ENCODE measurements around the gene GABRA5.

Gene GABRA5

DNA sequence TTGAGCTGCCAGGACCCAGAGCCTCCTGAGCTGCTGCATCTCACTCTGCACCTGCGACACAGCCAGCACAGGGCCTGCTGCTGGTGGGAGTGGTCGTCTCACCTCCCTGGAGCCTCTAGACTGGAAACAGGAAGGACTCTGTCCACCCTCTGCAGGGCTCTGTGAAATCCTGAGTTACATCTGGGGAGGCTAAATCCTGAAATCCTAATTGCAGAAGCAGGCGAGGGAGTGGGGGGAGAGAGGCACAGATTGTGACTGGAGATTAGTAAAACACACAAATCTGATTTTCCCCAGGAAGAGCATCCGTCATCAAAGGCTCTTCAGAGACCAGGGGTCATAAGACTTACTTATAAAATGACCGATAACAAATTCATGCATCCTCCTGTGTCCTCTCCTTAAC lies 72.5 kb downstream of the GABRA5 start:
- H3K27me3 ChIP-seq (ENCODE audit: insufficient read depth, poor library complexity, severe bottlenecking), result peaks cover 4% of the 10 kb centered on the region

DNA sequence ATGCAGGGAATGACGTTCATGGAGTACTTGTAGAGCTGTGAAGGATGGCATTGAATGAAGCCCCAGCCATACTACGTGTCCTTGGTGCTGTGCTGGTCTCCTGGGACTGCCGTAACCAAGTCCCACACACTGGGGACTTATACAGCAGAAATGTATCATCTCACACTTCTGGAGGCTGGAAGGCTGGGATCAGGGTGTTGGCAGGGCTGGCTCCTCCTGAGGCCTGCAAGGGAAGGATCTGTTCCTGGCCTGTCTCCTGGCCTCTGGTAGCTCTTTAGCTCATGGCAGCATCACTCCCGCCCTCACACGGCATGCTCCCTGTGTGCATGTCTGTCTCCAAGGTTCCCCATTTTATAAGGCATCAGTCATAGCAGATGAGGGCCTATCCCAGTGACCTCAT lies 74.6 kb downstream of the GABRA5 start:
- Histone ChIP-seq H3K27me3 (ENCODE audit: insufficient read depth, poor library complexity, severe bottlenecking) (peaks cover 4% of the 10 kb centered on the region), H3K27ac (ENCODE audit: poor library complexity, severe bottlenecking) (no peak overlapping the region), H3K4me3 (ENCODE audit: severe bottlenecking) (no peak overlapping the region), H3K9me3 (ENCODE audit: severe bottlenecking) (no peaks in the 10 kb centered on the region), H3K4me1 (ENCODE audit: insufficient read depth, poor library complexity, severe bottlenecking) (no peaks in the 10 kb centered on the region), H3K36me3 (ENCODE audit: low read depth) (no peaks in the 10 kb centered on the region)
- TF ChIP-seq, protein P1, sequence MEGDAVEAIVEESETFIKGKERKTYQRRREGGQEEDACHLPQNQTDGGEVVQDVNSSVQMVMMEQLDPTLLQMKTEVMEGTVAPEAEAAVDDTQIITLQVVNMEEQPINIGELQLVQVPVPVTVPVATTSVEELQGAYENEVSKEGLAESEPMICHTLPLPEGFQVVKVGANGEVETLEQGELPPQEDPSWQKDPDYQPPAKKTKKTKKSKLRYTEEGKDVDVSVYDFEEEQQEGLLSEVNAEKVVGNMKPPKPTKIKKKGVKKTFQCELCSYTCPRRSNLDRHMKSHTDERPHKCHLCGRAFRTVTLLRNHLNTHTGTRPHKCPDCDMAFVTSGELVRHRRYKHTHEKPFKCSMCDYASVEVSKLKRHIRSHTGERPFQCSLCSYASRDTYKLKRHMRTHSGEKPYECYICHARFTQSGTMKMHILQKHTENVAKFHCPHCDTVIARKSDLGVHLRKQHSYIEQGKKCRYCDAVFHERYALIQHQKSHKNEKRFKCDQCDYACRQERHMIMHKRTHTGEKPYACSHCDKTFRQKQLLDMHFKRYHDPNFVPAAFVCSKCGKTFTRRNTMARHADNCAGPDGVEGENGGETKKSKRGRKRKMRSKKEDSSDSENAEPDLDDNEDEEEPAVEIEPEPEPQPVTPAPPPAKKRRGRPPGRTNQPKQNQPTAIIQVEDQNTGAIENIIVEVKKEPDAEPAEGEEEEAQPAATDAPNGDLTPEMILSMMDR (IDR thresholded peaks at IDR 0.05; ENCODE audit: poor library complexity, severe bottlenecking), result no peak
- no peak for ATAC-seq (ENCODE audit: low read depth)
- DNase-seq (ENCODE audit: low spot score), result no peak

More for the DNA sequence above, 72.5 kb downstream of the GABRA5 start:
- TF ChIP-seq, protein P1 (IDR thresholded peaks at IDR 0.05; ENCODE audit: poor library complexity, severe bottlenecking), result no peak
- Histone ChIP-seq H3K27ac (ENCODE audit: poor library complexity, severe bottlenecking) (no peak overlapping the region), H3K4me3 (ENCODE audit: severe bottlenecking) (no peak overlapping the region), H3K4me1 (ENCODE audit: insufficient read depth, poor library complexity, severe bottlenecking) (no peaks in the 10 kb centered on the region), H3K36me3 (ENCODE audit: low read depth) (no peaks in the 10 kb centered on the region), H3K9me3 (ENCODE audit: severe bottlenecking) (no peaks in the 10 kb centered on the region)
- ATAC-seq (ENCODE audit: low read depth) (no peak), DNase-seq (ENCODE audit: low spot score) (no peak)

DNA sequence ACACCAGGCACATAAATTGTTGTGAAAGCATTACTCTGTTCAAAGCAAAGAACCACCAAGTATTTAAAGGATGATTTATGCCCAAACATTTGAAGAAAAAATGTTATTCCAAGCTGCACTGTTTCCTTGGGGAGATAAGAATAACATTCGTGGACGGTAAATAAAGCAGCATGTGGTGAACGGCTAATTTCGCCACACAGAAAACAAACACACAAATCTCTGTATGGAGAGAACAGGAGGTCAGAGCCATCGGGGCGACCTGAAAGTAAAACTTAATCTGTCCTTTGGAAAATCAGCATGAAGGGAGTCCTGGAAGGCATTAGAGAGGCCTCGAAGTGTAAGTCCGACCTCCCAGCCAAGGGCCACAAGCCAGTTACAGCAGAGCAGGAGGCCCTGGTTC lies 77.0 kb downstream of the GABRA5 start:
- TF ChIP-seq, protein P1 (IDR thresholded peaks at IDR 0.05; ENCODE audit: poor library complexity, severe bottlenecking), result no peak
- no peak for ATAC-seq (ENCODE audit: low read depth)
- peaks cover 9% of the 10 kb centered on the region for H3K27me3 ChIP-seq (ENCODE audit: insufficient read depth, poor library complexity, severe bottlenecking)

DNA sequence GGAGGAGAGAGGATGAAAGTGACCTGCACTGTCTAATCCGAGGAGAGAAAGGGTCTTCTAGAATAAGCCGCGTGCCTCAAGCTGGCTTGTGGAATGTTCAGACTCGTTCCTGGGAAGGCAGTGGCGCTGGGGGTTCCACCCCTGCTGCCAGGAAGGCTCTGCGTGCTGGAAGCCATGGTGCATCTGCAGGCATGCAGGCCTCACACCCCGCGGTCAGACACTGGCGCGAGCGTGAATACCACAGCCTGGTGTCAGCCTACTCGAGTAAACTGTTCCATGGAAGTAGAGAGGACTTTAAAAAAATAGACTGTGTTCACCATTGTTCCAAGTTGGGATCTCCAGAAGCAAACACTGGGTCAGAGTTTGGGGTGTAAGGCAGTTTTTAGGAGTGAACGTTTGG lies 78.2 kb downstream of the GABRA5 start:
- no peaks in the 10 kb centered on the region for H3K36me3 ChIP-seq (ENCODE audit: low read depth)
- no peak for DNase-seq (ENCODE audit: low spot score)

More for the DNA sequence above, 77.0 kb downstream of the GABRA5 start:
- no peaks in the 10 kb centered on the region for H3K36me3 ChIP-seq (ENCODE audit: low read depth)
- H3K9me3 ChIP-seq (ENCODE audit: severe bottlenecking), result no peaks in the 10 kb centered on the region
- no peak for DNase-seq (ENCODE audit: low spot score)
- no peak overlapping the region for H3K27ac ChIP-seq (ENCODE audit: poor library complexity, severe bottlenecking)
- no peak overlapping the region for H3K4me3 ChIP-seq (ENCODE audit: severe bottlenecking)
- H3K4me1 ChIP-seq (ENCODE audit: insufficient read depth, poor library complexity, severe bottlenecking), result no peaks in the 10 kb centered on the region

DNA sequence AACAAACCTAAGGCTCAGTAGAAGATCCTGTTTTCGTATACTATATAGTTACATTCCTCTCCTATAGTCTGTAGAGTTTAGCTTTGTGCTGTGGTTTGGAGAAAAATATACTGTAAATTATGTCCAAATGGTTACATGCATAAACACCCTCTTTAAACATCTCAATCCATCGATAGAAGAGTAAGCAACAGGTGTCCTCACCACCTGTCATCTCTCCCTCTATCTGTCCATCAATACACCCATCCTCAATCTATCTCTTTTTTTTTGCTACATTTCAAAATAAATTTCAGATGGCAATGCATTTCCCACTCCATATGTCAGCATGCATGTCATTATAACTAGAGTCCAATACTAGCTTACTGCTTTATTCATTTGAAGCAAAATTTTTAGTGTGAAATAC lies 83.1 kb downstream of the GABRA5 start:
- H3K36me3 ChIP-seq (ENCODE audit: low read depth), result no peaks in the 10 kb centered on the region
- no peak for DNase-seq (ENCODE audit: low spot score)
- H3K4me3 ChIP-seq (ENCODE audit: severe bottlenecking), result no peak overlapping the region

More for the DNA sequence above, 78.2 kb downstream of the GABRA5 start:
- Histone ChIP-seq H3K9me3 (ENCODE audit: severe bottlenecking) (no peaks in the 10 kb centered on the region), H3K27ac (ENCODE audit: poor library complexity, severe bottlenecking) (no peak overlapping the region), H3K4me3 (ENCODE audit: severe bottlenecking) (no peak overlapping the region), H3K4me1 (ENCODE audit: insufficient read depth, poor library complexity, severe bottlenecking) (no peaks in the 10 kb centered on the region), H3K27me3 (ENCODE audit: insufficient read depth, poor library complexity, severe bottlenecking) (peaks cover 9% of the 10 kb centered on the region)
- no peak for ATAC-seq (ENCODE audit: low read depth)
- TF ChIP-seq, protein P1 (IDR thresholded peaks at IDR 0.05; ENCODE audit: poor library complexity, severe bottlenecking), result no peak

More for the DNA sequence above, 83.1 kb downstream of the GABRA5 start:
- no peak overlapping the region for H3K27ac ChIP-seq (ENCODE audit: poor library complexity, severe bottlenecking)
- peaks cover 2% of the 10 kb centered on the region for H3K9me3 ChIP-seq (ENCODE audit: severe bottlenecking)
- ATAC-seq (ENCODE audit: low read depth), result no peak
- H3K4me1 ChIP-seq (ENCODE audit: insufficient read depth, poor library complexity, severe bottlenecking), result peaks cover 2% of the 10 kb centered on the region
- TF ChIP-seq, protein P1 (IDR thresholded peaks at IDR 0.05; ENCODE audit: poor library complexity, severe bottlenecking), result no peak
- H3K27me3 ChIP-seq (ENCODE audit: insufficient read depth, poor library complexity, severe bottlenecking), result peaks cover 6% of the 10 kb centered on the region
